HG03175 (cell line): ENCODE results near the gene GPATCH3.
A peak's percentile ranks its signal among the peaks of the same experiment; 100 is the strongest.
"Not testable (repeated sequence)": the region's sequence is repeated elsewhere in the genome, so short reads cannot be mapped to it uniquely, and the experiment has no call there.

Source experiments
- ATAC-seq: cut with Tn5 transposase; IDR thresholded peaks from one replicate; pipeline ENCODE4 v1.9.1; 2021; ENCODE audit warnings: mild to moderate bottlenecking, moderate library complexity; ENCODE audit not compliant: unreplicated experiment

GPATCH3 gene, protein sequence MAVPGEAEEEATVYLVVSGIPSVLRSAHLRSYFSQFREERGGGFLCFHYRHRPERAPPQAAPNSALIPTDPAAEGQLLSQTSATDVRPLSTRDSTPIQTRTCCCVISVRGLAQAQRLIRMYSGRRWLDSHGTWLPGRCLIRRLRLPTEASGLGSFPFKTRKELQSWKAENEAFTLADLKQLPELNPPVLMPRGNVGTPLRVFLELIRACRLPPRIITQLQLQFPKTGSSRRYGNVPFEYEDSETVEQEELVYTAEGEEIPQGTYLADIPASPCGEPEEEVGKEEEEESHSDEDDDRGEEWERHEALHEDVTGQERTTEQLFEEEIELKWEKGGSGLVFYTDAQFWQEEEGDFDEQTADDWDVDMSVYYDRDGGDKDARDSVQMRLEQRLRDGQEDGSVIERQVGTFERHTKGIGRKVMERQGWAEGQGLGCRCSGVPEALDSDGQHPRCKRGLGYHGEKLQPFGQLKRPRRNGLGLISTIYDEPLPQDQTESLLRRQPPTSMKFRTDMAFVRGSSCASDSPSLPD

DNA sequence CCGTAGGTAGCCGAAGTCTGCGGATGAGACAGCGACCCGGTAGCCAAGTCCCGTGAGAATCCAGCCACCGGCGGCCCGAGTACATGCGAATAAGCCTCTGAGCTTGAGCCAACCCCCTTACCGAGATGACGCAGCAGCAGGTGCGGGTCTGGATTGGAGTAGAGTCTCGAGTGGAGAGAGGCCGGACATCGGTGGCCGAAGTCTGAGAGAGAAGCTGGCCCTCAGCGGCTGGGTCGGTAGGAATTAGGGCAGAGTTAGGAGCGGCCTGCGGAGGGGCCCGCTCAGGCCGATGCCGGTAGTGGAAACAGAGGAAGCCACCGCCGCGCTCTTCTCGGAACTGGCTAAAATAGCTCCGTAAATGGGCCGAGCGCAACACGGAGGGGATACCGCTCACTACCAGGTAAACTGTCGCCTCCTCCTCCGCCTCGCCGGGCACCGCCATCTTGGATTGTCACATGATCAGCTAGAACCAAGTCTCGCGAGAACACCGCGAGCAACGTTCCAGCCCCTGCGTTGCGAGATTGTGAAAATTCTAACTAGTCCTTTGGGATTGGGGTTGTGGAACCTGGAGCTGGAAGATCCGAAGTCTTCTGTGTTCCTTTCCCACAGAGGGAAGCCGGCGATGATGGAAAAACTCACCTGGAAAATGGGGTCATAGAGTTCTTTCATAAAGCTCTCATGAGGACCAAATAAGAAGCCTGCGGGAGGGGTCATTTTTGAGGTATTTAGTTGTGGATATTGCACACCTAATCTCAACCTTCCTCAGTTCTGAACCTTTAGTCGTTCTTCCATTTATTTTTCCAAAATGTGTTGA is at the start of gene GPATCH3:
Gene GPATCH3, minus strand, starts transcription at position 467 of the 814 bp plus-strand sequence. Its CDS starts 25 bp downstream, at position 442.
- peak; percentile 82 for ATAC-seq

DNA sequence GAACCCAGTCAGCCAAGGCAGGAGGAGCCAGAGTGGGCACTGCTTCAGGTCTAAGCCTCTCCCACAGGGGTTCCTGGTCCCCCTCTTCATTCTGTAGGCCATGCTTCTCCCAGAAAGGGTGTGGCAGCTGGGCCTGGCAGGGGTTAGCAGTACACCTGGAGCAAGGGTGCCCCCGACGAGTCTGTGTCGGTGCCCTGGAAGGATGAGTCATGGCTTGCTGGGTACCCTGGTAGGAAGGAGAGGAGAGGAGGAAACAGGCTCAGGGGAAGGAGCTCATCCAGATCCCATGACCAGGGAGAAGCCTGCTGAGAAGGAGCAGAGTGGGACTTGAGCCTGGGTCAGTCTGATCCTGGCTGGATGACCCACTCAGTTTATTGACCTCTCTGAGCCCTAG is 49.7 kb upstream of the GPATCH3 start:
- ATAC-seq: no peak

DNA sequence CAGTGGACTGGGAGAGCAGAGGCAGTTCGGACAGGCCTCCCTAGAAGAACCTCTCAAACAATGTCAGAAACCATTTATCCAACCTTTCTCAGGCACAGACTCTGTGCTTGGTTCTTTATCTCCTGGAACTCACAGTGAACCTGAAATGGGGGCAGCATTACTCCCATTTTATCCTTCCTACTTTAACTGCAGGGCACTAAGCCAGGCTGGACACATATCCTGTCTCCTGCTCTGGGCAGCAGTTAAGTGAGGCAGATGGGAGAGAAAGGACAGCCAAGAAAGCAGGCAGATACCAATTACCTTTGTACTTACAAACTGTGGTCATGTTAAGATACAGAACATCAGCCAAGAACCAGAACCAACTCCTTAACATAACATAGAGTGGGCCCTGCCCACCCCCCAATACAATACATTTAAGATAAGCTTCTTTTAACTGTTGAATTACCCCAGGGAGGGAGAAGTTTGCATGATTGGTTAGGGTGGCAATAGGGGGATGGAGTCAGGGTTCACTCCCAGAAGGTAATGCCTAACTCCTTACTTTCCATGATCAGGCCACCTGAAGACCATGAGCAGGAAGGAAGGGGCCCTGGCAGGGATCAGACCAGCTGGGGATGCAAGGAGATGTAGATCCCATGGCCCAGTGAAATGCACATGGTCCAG is 49.1 kb upstream of the GPATCH3 start:
- ATAC-seq: no peak

DNA sequence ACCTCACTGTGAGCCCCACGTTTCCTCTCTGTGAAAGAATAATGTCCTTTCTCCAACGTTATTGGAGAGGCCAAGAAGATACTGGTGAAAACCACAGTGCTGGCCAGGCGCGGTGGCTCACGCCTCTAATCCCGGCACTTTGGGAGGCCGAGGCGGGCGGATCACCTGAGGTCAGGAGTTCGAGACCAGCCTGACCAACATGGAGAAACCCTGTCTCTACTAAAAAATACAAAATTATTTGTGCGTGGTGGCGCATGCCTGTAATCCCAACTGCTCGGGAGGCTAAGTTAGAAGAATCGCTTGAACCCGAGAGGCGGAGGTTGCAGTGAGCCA is 48.4 kb upstream of the GPATCH3 start:
- not testable (repeated sequence) for ATAC-seq

DNA sequence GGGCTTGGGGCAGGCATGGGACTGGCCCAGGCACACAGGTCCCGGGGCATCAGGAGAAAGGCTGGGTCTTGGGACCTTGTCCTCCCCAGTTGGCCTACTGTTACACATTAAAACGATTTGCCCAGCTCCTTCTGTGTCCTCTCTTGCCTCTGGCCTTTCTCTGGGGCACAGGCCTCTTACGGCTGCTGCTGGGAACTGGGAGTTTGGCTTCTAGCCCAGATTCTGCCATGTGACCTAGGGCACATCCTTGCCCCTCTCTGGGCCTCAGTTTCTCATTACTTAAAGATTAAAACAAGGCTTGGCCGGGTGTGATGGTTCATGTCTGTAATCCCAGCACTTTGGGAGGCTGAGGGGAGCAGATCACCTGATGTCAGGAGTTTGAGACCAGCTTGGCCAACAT is 46.0 kb upstream of the GPATCH3 start:
- no peak for ATAC-seq

DNA sequence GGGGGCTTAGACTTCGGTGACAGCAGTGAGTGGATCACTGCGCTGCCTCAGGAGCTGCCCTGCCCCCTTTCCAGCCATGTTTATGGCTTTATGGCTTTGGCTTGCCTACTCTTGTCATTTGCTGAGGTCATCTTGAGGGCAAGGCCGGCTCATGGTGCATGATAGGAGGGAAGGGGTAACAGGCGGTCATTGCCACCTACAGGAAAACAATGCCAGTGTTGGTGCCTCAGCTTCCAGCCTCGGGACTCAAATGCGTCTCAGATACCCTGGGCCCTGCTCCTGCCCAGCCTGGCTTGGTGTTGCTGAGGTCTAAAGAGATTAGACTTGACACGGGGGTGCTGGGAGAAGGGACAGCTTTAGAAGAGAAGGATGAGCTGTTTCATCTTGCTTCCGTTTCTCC is 45.5 kb upstream of the GPATCH3 start:
- ATAC-seq: no peak

DNA sequence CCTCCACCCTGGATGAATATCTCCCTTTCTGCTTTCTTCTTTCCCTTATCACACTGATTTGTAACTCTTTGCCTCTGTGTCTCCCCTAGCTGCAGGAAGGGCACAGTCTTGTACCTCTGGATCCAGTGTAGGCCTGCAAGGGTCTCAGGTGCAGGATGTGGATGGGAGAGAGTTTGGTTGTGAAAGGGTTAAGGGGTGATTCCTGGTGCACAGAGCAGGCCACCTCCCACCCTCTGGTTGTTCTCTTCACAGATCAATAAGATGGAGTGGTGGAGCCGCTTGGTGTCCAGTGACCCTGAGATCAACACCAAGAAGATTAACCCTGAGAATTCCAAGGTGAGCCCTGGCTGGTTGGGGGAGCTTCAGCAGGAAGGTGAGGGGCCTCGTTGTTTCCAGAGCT is 44.9 kb upstream of the GPATCH3 start:
- no peak for ATAC-seq

DNA sequence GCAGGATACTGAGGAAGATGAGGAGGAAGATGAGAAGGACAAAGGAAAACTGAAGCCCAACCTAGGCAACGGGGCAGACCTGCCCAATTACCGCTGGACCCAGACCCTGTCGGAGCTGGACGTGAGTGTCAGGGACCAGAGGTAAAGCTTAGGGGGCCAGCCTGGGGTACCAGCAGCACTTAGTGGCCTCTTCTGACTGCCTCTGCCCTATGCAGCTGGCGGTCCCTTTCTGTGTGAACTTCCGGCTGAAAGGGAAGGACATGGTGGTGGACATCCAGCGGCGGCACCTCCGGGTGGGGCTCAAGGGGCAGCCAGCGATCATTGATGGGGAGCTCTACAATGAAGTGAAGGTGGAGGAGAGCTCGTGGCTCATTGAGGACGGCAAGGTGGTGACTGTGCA is 42.4 kb upstream of the GPATCH3 start:
- no peak for ATAC-seq

DNA sequence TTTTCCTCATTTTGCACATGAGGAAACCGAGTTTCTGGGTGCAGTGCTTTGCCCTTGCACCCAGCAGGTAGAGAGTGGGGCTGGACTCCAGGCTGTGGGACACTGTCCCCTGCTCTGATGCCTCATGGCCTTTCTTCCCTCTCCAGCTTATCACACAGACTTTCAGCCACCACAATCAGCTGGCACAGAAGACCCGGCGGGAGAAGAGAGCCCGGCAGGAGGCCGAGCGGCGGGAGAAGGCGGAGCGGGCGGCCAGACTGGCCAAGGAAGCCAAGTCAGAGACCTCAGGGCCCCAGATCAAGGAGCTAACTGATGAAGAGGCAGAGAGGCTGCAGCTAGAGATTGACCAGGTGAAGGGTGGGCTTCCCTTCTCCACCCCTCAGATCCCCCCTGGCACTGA is 41.0 kb upstream of the GPATCH3 start:
- no peak for ATAC-seq

DNA sequence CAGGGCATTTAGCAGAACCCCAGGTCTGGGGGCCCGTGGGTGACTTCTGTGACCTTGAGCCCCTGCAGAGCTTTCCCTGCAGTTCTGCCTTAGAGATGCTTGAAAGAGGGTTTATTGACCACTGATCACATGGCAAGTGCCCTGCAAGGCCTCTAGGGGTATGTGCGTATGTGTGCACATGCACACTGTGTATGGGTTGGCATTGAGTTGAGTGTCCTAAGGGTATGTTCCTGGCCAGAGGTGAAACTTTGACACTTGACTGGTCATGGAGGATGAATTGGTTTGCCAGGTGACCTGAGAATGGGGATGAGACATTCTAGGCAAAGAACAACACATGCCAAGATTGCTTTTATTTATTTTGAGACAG is 38.4 kb upstream of the GPATCH3 start:
- no peak for ATAC-seq

DNA sequence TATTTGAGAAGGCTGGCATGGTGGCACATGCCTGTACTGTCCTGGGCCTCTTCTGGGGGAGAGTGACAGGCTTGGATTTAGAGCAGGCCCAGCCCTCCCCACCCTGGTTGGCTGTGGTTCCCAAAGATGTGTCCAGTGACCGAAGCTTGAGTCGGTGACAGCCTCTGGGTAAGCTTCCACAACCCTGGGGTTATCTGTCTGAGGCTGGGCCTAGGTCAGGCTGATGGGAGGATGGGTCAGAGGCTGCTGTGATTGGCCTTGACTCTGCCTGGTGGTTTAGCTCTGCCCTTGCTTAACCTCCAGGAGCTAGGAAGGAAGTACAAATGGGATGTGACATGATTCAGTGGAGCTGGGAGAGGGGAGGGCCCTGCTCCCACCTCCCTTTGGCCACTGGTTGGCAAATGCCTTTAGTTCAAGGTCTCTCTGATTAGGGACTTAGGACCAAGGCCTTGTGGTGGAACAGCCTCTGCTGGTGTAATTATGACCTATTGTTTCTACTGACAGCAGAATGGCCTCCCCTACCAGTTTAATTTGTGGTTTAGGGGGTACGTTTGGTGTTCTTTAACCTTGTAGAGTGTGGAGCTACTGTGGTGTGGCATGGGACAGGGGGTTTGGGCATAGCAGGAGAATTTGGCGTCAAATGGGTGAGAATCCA is 37.9 kb upstream of the GPATCH3 start:
- no peak for ATAC-seq

DNA sequence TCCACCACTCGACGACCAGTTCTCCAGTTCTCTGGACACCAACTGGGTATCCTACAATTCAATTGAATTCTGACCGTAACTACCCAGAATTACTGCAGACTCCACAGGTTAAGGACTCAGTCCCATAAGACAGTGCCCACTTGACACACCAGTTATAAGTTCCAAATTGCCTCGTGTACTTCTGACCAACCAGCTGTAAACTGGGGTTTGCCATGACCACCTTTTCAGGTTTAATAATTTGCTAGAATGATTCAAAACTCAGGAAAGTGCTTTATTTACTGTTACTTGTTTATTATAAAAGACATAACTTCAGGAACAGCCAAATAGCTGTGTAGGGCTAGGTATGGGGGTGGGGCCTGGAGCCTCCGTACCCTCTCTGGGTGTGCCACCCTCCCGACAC is 36.6 kb upstream of the GPATCH3 start:
- no peak for ATAC-seq

DNA sequence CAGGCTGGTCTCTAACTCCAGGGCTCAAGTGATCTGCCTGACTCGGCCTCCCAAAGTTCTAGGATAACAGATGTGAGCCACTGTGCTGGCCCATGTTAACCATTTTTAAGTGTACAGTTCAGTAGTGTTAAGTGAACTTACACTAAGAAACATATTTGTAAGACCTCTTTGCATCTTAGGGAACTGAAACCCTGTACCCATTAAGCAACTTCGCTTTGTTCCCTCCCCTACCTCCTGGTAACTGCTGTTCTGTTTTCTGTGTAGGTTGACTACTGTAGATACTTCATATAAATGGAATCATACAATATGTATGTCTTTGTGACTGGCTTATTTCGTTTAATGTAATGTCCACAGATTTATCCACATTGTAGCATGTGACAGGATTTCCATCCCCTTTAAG is 32.3 kb upstream of the GPATCH3 start:
- no peak for ATAC-seq

DNA sequence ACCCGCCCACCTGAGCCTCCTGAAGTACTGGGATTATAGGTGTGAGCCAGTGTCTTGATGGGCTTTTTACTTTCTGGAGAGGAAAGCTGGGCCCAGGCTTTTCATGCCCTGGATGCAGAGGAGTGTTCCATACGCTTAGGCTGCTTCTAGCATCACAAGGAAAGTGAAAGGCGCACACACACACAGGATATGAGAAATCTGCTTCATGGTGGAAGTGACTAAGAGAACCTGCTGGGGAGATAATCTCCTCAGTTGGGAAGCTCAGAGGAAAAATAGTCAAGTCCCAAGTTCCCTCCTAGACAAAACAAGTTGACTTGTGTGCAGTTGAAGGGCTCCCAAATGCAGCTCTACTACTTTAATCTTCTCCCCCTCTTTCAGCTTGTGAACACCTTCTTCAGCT is 23.4 kb upstream of the GPATCH3 start:
- no peak for ATAC-seq

DNA sequence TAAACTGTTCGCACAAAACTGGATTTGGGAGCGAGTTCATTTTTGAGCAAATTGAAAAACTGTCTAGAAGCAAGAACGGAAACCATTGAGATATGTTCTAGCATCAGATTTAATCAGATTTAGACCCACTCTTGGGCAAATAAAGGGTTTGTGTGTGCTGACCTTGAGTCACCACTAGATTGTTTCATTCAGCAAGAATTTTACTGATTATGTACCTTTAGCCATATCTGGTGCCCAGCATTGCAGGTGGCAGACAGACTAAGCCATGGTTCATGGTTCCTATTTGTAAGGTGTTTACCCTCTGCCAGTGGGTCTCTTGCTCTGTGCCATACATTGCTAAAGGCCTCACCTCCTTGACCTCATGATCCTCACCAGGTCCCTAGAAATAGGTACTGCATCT is 22.6 kb upstream of the GPATCH3 start:
- no peak for ATAC-seq

DNA sequence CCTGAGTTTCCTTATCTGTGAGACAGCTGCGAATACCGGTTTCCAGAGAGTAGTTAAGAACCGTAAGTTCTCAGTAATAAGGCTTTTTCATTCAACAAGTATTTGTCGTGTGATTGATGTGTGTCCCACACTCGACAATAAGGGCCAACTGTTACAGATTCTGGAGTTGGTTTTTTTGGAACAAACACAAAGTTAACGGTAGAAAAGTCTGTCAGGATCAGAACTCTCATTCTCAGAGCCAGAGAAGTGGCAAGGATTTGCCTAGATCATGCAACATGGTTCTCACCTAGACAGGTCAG is 22.1 kb upstream of the GPATCH3 start:
- no peak for ATAC-seq

DNA sequence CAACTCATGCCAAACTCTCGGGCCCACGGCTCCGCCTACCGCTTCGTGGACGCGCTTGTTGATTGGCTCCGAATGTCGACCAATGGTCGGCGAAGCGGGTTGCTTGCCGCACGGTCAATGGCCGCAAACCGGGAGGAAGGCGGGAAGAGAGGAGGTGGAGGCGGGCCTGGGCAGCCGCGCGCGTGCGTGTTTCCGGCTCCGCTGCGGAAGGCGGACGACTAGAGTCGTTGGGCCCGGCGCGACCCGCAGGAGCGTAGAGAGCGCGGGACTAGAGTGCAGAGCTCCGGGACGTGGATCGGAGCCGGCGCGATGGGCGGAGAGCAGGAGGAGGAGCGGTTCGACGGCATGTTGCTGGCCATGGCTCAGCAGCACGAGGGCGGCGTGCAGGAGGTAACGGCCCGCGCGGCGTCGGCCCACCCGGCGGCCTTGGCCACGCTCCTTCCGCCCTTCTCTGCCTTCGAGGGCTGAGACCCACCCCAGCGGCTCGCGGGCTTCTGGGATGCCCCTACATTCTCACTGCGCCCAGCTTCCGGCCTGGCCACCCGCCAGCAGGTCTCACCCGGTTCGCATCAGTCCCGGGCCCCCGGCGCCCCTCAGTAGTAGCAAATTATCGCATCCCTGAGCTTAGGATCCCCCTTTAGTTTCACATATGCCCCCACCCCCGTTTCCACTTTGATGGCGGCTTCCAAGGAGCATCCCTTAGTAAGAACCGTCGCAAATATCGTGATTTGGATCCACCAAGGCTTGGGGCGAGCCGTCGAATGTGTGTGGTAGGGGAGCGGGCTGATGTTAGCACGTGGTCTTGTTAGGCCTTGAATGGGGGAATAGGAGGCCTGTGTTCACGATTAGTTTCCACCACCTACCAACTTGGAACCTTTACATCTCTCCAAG is 21.5 kb upstream of the GPATCH3 start, which contains the start of gene NUDC:
Gene NUDC, plus strand, starts transcription at position 204 of the 891 bp plus-strand sequence. Its CDS starts 106 bp downstream, at position 310.
- peak; percentile 98 for ATAC-seq

DNA sequence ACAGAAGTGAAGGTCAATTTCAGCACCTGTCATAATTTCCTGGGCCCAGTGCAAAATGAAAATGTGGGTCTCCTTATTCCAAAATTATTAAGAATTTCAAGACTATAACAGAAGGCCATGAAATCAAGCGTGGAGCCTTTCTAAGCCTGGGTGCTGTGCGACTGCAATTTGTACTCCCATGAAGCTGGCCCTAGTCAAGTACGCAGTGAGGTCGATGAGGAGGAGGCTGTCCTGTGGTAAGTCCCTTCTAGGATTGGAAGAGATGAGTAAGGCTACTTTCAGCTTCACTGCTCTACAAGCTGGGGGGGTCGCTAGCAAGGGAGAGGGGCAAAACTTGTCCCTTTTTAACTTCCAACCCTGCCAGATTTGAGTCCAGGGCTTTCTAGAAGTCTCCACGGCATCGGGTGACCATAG is 20.9 kb upstream of the GPATCH3 start:
- no peak for ATAC-seq

DNA sequence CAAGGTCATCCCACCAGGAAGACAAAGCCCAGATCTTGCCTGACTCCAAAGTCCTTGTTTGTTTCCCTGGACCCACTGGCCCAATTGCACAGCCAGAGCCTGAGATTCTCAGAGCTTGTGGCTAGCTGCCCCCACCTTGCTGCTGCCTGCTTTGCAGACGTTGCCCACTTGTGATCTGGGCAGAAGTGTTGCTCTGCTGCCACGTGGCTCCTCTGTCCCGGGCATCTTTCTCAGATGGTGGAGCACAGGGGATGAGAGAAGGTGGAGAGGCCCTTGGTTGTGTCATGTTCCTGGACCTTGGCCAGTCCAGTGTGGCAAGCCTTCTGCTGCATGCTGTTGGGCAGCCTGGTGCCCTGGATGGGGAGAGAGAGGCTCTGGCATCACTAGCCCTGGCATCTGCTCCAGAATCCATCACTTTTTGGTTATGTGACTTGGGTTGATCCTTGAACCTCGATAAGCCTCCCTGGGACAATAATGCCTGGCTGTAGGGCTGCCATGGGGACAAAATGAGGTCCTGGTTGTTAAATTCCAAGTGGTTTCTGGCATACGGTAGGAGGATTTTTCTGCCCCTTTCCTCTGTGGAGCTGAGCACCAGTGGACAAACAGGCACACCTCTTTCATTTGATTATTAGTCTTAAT is 15.1 kb upstream of the GPATCH3 start:
- no peak for ATAC-seq
